Measurements from ENCODE around the gene ARL14. TPM values are rescaled to one million over a fixed set of nuclear protein-coding genes. Genes with fewer than 3 reads are reported as not detected.

ARL14 gene
- total and polyA plus RNA-seq, 2 of the 13 experiments (the other 11 are each of a cell fraction or from before 2014, with no cell fraction given) = 0.11 TPM; not detected in 1

- TF ChIP-seq RELA (CRISPR knock-in tag; IDR thresholded peaks at IDR 0.05) = no peak
- no peak for TF ChIP-seq POLR2AphosphoS2 (IDR thresholded peaks at IDR 0.05; ENCODE audit: low read depth, low read length)
- no peak for TF ChIP-seq BCL6 (CRISPR knock-in tag; IDR thresholded peaks at IDR 0.05)
- no peak for TF ChIP-seq GLI4 (CRISPR knock-in tag; IDR thresholded peaks at IDR 0.05; ENCODE audit: borderline replicate concordance)
These were observed 33.0 kb upstream of the ARL14 start (continued) for GRCh38 chr3:160643994-160644393.

- ChIA-PET POLR2A (no interaction called here), CTCF (ENCODE audit: low intra/inter-chr PET ratio, low total read pairs) (no interaction called here)
- Histone ChIP-seq H3K4me2 (ENCODE audit: low read depth, low read length) (no peak overlapping the region), H3K9ac (ENCODE audit: insufficient read depth, low read depth, low read length) (no peak overlapping the region), H3K36me3 (replicated peaks in 1 of 2; ENCODE audit: control insufficient read depth in 1 of 2, insufficient read depth in 2 of 2, low read length in 2 of 2) (no peaks in the 10 kb centered on the region), H3K4me1 (ENCODE audit: insufficient read depth, low read length) (no peaks in the 10 kb centered on the region), H2AFZ (ENCODE audit: low read length) (no peak overlapping the region), H3K79me2 (ENCODE audit: insufficient read depth, low read length) (no peaks in the 10 kb centered on the region), H4K20me1 (ENCODE audit: insufficient read depth, low read length) (no peaks in the 10 kb centered on the region), H3K9me3 (ENCODE audit: low read length) (no peaks in the 10 kb centered on the region), H3K27me3 (ENCODE audit: control insufficient read depth in 1 of 2, insufficient read depth in 2 of 2, low read length in 2 of 2) (no peaks in the 10 kb centered on the region), H3K4me3 (replicated peaks in 1 of 3; ENCODE audit: insufficient read depth in 1 of 3, low read depth in 2 of 3, low read length in 3 of 3) (no peak overlapping the region), H3K27ac (ENCODE audit: extremely low read length, insufficient read depth, low read length) (no peak overlapping the region)
- BruUV-seq (replicated peaks) = no TSS peak
- no peak for TF ChIP-seq ZNF468 (CRISPR knock-in tag; IDR thresholded peaks at IDR 0.05)
- no peak for TF ChIP-seq ATAD3A (CRISPR knock-in tag; IDR thresholded peaks at IDR 0.05)
- TF ChIP-seq IRF1 (CRISPR knock-in tag; IDR thresholded peaks at IDR 0.05; ENCODE audit: low read depth) = no peak
- no peak for TF ChIP-seq ZFY (CRISPR knock-in tag; IDR thresholded peaks at IDR 0.05)
- TF ChIP-seq EHMT2 (IDR thresholded peaks at IDR 0.05; ENCODE audit: borderline replicate concordance, low read depth, low read length) = no peak
- no peak for TF ChIP-seq BRD4 (CRISPR knock-in tag; IDR thresholded peaks at IDR 0.05)
- WGBS (ENCODE audit: low lambda C conversion rate) = 12% methylated on average over 2 of the region's 2 CpGs
- ATAC-seq (no peak), FAIRE-seq (no peak), DNase-seq (ENCODE audit: low spot score) (no peak)
- intact Hi-C loops (cut with micrococcal nuclease; ENCODE audit: unreplicated experiment) (no loop called here), in situ Hi-C loops (cut with HindIII; ENCODE audit: extremely low pct_ligation_motif_present, low pct_unique_long_range_greater_than_20kb) (no loop called here)
These were observed 32.5 kb upstream of the ARL14 start for GRCh38 chr3:160644491-160644890.
